C4-2B (cell line): ENCODE measurements around the gene COL4A4.

Experiments used
- H3K27ac ChIP-seq: fragments of 450-650 bp; 2 replicates; pipeline ENCODE4 v1.5.1; 2017
- ZFX ChIP-seq: fragments of 450-650 bp; IDR thresholded peaks from 2 replicates; pipeline ENCODE4 v1.6.1; 2017
- TF ChIP-seq, protein P1 (sequence below): fragments of 450-650 bp; conservative IDR thresholded peaks from 2 replicates; pipeline ENCODE4 v1.5.1; 2017; ENCODE audit warnings: mild to moderate bottlenecking

The COL4A4 gene

GRCh38 chr2:226956659-226957058 is 207.3 kb downstream of the COL4A4 start:
- no peak overlapping the region for H3K27ac ChIP-seq
- TF ChIP-seq ZFX, result no peak
- TF ChIP-seq, protein P1, sequence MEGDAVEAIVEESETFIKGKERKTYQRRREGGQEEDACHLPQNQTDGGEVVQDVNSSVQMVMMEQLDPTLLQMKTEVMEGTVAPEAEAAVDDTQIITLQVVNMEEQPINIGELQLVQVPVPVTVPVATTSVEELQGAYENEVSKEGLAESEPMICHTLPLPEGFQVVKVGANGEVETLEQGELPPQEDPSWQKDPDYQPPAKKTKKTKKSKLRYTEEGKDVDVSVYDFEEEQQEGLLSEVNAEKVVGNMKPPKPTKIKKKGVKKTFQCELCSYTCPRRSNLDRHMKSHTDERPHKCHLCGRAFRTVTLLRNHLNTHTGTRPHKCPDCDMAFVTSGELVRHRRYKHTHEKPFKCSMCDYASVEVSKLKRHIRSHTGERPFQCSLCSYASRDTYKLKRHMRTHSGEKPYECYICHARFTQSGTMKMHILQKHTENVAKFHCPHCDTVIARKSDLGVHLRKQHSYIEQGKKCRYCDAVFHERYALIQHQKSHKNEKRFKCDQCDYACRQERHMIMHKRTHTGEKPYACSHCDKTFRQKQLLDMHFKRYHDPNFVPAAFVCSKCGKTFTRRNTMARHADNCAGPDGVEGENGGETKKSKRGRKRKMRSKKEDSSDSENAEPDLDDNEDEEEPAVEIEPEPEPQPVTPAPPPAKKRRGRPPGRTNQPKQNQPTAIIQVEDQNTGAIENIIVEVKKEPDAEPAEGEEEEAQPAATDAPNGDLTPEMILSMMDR, result no peak

DNA sequence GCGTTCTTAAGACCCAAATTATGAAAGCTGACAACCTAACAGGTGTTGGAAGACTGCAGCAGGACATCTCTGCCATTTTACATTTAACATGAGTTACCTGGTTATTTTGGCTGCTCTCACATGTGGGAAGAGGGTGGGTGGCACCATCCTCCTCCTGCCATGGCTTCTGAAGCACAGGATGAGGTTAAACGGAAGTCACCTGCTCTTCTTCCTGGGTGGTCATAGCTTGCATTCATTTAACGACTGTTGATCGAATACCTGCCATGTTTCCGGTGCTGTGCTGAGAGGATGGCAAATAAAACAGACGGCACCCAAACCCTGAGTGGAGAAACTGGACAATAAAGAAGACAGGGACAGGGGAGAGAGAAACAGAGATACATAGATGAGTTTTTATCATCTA is 210.2 kb downstream of the COL4A4 start:
- H3K27ac ChIP-seq, result no peak overlapping the region
- TF ChIP-seq ZFX, result no peak
- TF ChIP-seq, protein P1, result no peak

- no peak overlapping the region for H3K27ac ChIP-seq
- TF ChIP-seq, protein P1, result no peak
- no peak for TF ChIP-seq ZFX
Measured at GRCh38 chr2:226953206-226953605, 210.8 kb downstream of the COL4A4 start.
